Suppressor macrophage (primary cell): ENCODE measurements around the gene STMND1.
A peak's percentile ranks its signal among the peaks of the same experiment; 100 is the strongest.

ENCODE experiments used
- DNase-seq, 4 experiments: peaks; one replicate each; pipeline ENCODE4 v3.0.0-alpha.2; 2020 to 2022

Gene STMND1

DNA sequence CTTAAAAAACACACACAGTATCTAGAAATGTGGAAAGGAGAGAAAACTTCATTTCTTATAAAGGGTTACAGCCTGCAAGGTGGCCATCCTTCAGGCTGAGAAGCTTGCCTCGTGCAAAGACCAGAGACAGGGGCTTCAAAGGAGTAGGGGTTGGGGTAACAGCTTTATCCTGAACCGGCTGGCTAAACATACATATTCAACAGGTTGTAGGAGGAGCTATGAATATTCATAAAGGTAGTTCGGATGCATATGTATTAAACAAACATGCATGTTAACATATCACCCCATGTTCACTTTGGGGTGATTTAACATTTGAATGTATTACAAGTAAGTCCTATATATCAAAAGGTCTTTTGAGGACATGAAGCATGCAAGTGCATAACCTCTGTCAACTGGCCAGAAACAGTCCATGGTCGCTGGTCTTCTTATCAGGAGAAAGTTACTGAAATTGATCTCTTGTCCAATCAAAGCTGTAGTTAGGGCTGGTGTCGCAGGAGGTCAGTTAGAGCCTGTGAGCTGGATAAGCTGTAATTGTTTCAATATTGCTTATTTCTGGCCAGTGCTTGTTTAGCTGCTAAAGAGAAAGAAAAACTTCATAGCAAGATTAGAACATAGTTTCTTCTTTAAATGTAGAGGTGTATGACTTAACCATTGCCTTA, 2.3 kb upstream of the STMND1 start:
- no peak for DNase-seq

GRCh38 chr6:17100806-17101205, 1.0 kb upstream of the STMND1 start:
- DNase-seq = peak in 2 of 4 experiments; percentile 45 to 52

DNA sequence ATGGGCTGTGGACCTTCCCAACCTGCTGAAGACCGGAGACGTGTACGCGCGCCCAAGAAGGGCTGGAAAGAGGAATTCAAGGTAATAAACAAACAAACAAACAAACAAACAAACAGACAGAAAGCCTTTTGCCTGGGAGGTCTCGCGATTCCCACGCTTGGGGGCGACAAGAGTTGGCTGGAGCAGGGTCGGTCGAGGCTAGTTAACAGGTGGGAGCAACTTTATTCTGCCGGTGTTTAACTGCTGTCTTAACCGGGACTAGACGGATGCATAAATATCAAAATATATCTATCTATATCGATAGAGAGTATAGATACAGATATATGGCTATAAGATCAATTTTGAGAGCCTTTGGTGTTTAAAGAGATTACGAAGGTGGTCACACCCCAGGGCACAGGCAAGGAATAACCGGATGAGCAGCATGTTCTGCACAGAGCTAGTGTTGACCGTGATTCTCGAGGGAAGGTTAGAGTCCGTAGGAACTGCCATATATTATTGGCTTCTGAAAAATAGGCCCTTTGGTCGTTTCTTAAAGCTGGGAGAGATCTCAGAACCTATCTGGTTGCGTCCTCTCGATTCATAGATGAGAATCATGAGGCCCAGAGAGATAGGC, 514 bp downstream of the STMND1 start:
- DNase-seq = no peak

DNA sequence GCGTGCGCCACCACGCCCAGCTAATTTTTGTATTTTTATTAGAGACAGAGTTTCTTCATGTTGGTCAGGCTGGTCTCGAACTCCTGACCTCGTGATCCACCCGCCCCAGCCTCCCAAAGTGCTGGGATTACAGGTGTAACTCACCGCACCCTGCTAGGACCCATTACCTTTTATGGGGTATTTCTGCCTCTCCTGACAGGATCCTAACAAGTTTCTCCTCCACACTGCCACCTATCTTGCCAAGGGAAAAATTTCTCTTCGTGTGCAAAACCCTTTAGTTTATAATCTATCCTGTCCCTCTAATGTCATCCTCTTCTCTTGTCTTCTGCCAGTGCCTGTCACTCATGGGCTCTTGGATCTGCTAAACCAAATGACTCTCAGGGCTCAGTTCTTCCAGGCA, 1.9 kb downstream of the STMND1 start:
- DNase-seq = no peak

- no peak for DNase-seq
Measured at GRCh38 chr6:17107863-17108262, 6.0 kb downstream of the STMND1 start.

DNA sequence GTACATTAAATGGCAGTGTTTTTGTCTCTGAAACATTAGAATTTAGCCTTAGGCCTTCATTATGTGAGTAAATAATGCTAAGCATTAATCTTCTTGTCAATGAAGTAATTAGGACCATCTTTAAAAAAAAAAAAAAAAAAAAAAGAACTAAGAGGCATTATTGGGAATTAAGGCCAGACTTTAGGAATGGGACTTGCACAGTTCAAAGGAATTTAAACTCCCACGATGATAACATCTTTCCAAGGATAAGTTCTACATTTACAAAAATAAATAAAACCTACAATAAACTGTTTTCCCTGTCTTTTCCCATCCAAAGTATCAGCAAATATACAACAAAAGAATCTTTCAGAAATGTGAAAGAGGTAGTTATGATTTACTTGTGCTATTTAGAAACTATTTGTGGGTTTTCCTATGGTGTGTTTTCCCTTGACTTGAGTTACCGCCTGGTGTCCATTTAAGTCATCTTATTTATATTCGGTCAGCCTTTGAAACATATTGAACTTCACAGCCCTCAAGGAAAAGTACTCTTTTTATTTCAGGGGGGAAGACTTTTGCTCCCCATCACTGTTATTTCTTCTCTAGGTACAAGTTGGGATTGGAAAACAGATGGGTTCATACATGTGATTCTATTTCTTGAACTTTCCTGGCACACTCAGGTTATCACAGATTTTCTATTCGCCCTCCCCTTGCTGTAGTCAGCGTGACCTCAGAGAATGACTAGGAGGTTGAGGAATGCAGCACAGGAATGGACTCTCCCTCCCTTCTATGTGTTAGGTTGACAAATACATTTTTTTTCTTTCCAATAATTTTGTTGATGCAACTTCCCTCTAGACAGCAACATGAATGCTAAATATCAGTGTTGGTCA, 13.6 kb downstream of the STMND1 start:
- DNase-seq = no peak

DNA sequence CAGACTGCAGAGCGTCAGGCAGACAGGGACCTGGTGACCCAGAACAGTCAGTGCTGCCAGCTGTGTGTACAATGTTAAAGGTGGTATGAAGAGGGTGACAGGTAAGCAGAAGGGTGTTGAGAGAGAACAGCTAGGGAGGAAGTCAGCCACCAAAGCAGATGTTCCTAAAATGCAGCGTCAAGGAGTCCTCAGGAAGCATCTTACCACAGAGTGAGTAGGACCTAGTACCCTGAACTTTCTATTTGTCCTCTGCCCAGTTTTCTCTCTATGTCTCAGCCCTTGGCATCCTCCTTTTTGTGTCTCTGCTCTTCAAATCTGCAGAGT, 14.2 kb downstream of the STMND1 start:
- DNase-seq = no peak

- DNase-seq = no peak
Measured at GRCh38 chr6:17120019-17120418, 18.2 kb downstream of the STMND1 start.

DNA sequence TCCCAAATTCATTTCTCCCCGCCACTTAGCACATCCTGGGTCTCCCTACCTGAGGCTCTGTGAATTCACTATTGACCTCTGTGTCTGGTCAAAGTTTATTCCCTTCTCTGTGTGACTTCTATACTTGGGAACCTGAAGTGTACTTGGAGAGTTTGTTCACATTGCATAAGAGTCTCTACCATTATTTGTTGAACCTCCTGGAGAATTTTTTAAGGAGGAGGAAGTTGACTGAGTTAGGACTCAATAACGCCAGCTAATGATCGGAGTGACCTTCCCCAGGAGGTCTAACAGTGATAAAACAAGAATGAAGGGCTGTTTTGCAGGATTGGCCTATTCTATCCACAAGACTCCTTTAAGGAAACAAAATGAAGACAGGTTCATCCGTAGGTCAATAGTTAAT, 23.6 kb downstream of the STMND1 start:
- no peak for DNase-seq

- DNase-seq = no peak
Measured at GRCh38 chr6:17130786-17131185, 28.9 kb downstream of the STMND1 start.

- no peak for DNase-seq
Measured at GRCh38 chr6:17132967-17133366, 31.1 kb downstream of the STMND1 start.

- DNase-seq = no peak
Measured at GRCh38 chr6:17138033-17138432, 36.2 kb downstream of the STMND1 start.

- no peak for DNase-seq
Measured at GRCh38 chr6:17144016-17144415, 42.2 kb downstream of the STMND1 start.

DNA sequence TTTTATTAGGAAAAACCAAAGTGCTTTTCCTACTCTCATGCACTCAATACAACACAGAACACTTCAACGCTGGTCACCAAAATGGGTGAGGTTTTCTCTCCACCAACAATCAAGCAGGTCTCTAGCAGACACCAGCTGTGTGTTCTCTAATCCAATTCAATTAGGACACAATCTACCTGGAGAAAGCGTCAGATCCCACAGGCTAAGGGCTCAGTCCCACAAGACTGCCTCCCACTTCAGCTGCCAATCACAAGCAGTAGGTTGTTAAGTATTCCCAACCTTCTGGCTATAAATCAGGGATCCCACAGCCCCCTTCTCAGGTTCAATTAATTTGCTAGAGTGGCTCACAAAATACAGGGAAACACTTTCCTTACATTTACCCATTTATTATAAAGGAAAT, 47.7 kb downstream of the STMND1 start:
- no peak for DNase-seq

DNA sequence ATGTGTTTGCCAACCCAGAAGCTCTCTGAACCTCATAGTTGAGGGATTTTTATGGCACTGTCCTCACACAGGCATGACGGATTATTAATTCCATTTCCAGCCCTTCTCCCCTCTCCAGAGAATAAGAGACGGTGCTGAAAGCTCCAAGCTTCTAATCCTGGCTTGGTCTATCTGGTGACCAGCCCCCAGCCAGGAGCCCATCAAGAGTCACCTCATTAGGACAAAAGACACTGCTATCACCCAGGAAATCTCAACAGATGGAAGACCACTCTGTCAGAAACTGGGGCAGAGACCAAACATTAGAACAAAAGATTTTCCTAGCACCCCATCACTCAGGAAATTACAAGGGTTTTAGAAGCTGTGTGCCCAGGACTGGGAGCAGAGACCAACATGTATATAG, 48.2 kb downstream of the STMND1 start:
- DNase-seq = no peak

GRCh38 chr6:17151888-17152287, 50.0 kb downstream of the STMND1 start:
- no peak for DNase-seq

- no peak for DNase-seq
Measured at GRCh38 chr6:17152703-17153102, 50.9 kb downstream of the STMND1 start.

GRCh38 chr6:17156112-17156921, 54.5 kb downstream of the STMND1 start:
- DNase-seq = peak; percentile 77 to 87 (median 80)

DNA sequence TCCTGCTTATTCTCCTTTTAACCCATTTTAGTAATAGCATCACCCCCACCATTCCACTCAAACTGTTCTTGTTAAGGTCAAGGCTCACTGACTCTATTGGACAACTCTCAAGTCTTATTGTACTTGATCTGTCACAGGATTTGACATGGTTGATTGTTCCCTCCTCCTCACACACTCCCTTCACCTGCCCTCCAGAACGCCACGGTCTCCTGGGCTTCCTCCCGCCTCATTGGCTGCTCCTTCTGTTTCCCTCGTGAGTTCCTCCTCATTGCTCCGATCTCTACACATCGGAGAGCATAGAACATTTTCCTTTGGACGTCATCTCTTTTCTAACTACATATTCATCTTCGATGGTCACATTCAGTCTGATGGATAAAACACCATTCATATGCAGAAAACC, 55.1 kb downstream of the STMND1 start:
- no peak for DNase-seq

- DNase-seq = no peak
Measured at GRCh38 chr6:17157617-17158016, 55.8 kb downstream of the STMND1 start.

GRCh38 chr6:17159240-17159639, 57.4 kb downstream of the STMND1 start:
- DNase-seq = no peak

GRCh38 chr6:17161076-17161475, 59.2 kb downstream of the STMND1 start:
- DNase-seq = no peak

- DNase-seq = no peak
Measured at GRCh38 chr6:17165383-17165782, 63.5 kb downstream of the STMND1 start.
